Measurements from ENCODE around the gene DDA1. TPM values are rescaled to one million over a fixed set of nuclear protein-coding genes. Genes with fewer than 3 reads are reported as not detected.

Gene DDA1
- total RNA-seq, 1 experiment from 2014 or later: 104 TPM

DNA sequence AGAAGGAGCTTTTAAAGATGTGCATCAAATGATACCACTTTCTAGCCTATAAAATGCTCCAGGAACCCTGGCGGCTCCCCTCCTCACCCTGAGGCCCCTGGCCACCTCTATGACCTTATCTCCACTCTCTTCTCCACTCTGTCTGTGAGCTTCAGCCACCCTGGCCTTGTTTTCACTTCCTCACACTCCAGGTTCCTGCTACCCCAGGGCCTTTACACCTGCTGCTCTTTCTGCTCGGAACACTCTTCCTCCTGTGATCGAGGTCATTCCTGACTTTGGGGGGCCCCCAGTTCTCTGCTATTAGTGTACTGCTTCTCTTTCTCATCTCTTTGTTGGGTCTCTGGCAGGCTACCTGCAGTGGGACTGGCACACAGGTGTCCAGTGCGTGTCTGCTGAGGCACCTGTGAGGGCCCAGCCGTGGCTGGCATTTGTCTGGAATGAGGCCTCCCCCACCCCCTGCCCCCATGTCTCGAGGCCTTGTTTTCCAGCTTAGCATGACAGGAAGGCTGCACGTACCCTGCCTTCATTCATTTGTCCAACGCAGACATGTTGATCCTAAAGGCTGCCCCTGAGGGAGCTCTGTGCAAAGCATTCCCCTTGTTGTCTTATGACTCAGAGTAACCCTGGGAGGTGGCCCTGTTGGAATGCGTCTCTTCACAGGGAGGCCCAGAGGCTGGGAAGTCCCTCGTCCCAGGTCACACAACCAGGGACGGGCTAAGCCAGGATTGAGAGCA, 2.3 kb downstream of the DDA1 start:
- peak; percentile 93 for DNase-seq (ENCODE audit: low spot score)

DNA sequence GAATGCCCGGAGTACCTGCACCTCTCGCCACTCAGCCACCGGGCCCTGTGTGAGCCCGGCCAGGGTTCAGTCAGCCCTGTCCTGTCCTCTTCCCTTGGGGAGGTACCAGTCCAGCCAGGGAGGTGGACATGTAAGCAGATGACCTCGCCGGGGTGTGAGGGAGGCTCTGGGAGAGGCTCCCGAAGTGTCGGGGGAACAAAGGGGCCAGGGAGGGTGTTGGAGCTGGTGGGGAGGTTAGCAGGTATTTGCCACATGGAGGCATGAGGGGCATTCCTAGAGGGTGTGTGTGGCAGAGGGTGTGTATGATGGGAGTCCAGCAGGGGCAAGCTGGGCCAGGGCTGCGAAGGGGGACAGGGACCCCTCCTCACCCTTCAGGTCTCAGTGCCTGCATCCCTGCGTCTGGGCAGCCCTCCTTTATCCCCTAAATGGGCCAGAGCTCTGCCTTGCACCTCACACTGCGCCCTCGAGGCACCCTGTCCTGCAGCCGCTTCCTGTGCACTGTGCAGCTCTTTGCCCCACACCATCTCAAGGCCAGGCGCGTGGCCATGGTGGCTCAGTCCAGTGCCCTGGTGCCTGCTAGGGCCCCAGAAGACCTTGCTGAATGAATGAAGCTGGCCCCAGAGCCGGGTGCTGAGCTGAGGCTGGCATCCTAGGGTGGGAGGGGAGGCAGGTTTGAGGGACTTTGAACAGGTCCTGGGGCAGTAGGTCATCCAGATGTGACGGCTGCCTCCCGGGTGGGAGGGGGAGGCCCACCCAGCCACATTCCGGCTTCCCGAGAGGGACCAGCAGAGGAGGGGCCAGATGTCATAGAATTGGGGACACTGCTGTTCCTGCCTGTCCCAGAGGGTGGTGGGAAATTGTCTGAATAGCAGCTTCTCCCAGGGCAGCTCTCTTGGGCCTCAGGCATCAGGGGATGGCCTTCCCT, 3.1 kb downstream of the DDA1 start:
- DNase-seq (ENCODE audit: low spot score): no peak

DNA sequence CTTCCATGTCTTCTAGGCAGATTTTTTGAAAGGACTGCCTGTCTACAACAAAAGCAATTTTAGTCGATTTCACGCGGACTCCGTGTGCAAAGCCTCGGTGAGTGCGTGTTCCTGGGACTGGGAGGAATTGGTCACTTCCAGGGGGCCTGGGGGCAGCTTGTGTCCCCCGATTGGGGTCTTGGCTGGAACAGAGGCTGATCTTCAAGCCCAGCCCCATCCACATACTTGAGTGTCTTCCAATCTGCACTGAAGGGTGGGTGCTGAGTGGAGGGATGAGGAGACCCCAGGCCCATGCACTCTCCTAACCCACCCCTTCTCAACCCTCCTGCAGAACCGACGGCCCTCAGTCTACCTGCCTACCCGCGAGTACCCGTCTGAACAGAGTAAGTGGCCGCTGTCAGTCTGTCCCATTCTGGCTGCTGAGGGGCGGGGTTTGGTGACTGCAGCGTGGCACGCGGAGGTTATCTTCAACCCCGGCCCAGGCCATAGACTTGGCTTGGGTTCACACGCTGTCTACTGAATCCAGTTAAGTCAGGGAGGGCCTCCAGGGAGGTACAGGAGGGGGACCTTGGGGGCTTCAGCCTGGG, 4.7 kb downstream of the DDA1 start:
- no peak for DNase-seq (ENCODE audit: low spot score)

DNA sequence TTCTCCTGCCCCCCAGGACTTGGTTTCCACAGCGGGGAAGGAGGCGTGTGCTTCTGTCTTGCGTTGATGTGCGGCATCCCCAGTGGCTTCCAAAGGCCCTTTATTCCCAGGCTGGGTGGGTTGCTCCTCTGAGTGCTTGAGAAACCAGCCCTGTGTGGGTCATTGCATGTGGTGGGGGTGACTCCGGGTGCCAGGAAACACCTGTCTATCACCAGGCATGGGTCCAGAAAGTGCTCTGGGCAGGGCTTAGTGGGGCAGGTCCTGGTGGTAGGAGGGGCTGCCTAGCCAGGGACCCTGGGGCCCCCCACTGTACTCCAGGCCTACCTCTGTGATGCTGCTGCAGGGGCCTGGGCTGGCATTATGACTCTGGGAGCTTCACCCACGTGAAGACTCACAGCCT, 9.6 kb downstream of the DDA1 start:
- DNase-seq (ENCODE audit: low spot score): no peak

DNA sequence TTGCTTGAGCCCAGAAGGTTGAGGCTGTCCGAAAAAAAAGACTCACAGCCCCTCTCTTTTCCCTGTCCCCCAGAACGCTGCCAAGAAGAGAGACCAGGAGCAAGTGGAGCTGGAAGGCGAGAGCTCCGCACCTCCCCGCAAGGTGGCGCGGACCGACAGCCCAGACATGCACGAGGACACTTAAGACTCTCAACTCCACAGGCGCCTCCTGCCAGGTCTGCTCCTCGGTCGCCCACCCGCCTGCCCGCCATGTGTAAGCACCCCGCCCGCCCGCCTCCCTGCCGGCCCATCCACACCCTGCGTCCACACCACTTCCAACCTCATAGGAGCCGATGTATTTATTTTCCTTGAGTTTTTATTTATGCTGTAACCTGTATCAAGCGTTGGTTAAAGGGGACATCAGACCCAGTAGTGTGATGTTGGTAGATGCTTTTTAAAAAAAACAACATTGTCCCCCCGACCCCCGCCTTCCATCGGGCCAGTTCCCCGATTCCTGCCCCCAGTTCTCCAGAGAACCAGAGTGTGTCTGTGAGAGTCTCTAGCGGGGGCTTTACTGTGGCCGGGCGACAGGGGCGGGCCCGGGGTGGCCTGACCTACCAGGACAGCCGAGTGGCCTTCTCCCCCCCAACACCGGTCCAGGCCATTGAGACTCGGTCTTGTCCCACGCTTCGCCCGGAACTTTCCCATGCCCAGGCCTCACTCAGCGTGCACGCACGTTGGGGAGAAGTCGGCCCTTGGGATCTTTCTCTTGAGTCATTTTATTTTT, 10.3 kb downstream of the DDA1 start:
- no peak for DNase-seq (ENCODE audit: low spot score)

DNA sequence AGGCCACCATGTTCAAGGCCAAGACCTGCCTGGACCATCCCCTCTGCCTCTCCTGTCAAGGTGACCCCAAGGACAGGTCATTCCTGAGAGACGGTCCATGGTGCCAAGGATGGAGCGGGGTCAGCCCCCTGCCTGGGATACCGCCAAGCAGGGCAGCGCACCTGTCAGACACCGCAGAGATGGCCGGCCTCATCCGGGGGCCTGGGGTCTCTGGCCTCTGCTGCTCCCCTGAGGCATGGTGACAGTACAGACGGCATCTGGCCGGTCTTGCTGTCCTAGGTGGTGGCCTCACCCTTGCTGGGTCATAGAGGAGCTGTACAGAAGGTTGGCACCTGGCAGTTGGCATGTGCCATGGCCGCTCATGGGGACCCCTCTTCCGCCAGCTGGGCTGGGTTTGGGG, 11.1 kb downstream of the DDA1 start:
- no peak for DNase-seq (ENCODE audit: low spot score)

DNA sequence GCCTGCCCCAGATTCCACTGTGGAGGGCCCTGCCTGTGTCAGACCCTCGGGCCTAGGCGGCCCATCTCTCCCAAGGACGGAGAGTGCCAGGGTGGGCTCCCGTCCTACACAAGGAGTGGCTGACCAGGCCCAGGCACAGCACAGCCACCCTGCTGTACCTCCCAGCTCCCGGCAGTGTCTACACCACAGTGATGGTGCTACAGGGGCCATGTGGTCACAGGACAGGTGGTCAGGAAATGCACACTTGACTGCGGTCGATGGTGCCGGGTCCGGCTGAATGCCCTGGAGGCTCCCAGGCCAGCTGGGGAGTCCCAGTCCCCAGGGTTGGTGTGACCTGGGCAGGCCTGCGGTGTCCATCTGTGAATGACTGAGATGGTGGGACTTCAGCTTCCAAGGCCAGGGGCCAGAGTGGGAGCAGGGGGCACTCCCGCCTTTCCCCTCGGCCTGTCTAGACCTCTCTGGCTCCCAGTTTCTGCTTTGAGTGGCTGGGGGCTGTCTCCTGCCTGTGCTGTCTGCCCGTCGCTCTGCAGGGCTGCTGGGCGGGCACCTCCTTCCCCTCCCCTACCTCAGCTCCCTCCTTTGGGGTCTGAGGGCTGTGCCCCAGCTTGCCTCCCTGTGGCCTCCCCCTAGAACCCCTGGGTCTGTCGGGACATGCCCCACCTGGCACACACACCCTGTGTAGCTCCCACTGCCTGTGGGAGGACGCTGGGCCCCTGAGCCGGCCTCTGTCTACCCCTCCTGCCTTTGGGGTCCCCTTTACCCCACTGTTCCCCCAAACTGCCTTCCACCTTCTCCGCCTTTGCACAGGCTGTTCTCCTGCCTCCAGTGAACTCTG, 12.5 kb downstream of the DDA1 start:
- DNase-seq (ENCODE audit: low spot score): no peak

DNA sequence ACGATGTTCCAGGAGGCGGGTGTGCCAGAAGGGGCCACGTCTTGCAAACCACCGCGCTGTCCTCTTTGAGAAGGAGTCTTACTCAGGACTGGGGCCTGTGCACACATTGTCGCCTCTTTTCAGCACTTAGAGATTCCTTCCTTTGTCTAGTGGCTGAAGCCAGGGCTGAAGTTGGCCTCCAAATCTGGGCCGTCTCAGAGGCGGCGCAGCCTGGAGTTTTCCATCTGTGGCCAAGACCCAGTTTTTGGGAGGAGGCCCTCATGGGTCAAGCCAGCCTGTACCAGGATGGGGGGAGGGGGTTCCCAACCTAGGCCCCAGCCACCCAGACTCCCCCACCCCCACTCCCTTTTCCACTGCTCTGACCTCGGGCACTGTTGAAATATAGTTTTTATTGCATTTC, 13.5 kb downstream of the DDA1 start:
- no peak for DNase-seq (ENCODE audit: low spot score)

DNA sequence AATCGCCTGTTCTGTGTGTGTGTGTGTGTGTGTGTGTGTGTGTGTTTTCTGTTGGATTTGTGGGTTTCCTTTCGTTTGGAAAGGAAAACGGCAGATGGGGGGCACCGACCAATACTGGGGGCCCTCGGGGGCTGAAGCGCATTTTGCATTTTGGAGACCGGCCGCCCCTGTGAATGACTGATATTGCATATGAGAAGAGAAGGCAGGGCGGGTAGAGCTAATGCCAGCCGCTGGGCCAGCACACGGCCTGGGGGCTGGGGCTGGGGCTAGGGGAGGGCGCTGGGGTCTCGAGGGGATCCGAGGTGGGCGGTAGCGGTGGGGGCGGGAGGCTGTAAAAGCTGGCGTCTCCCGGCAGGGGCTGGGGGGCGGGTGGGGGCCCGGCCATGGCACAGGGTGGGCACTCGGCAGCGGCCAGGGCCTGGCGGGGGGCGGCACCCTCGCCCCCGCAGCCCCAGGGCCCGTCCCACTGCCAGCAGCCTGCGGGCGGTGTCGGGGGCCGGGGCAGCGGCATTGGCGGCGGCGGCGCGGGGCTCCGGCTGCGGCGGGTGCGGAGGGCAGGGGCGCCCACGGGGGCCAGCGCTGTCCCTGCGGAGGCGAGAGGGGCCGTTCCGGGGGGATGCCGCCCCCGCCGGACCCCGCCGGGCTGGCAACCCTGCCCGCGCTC, 14.1 kb downstream of the DDA1 start:
- no peak for DNase-seq (ENCODE audit: low spot score)

DNA sequence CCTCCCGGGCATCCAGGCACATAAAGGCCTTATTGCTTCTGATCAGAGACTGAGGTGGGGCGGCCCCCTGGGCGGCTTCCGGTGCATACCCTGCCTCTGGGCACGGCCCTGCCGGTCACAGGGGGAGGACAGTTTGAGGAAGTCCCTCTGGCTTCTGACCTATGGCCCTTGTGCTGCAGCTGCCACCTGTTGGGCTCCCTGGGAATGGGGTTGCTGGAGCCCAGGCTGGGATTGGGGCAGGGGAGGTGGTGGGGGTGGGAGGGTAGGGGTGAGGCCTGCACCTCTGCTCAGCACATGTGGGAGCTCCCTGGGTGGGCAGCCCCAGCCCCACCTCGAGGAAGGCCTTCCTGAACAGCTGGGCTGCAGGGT, 14.6 kb downstream of the DDA1 start:
- no peak for DNase-seq (ENCODE audit: low spot score)

DNA sequence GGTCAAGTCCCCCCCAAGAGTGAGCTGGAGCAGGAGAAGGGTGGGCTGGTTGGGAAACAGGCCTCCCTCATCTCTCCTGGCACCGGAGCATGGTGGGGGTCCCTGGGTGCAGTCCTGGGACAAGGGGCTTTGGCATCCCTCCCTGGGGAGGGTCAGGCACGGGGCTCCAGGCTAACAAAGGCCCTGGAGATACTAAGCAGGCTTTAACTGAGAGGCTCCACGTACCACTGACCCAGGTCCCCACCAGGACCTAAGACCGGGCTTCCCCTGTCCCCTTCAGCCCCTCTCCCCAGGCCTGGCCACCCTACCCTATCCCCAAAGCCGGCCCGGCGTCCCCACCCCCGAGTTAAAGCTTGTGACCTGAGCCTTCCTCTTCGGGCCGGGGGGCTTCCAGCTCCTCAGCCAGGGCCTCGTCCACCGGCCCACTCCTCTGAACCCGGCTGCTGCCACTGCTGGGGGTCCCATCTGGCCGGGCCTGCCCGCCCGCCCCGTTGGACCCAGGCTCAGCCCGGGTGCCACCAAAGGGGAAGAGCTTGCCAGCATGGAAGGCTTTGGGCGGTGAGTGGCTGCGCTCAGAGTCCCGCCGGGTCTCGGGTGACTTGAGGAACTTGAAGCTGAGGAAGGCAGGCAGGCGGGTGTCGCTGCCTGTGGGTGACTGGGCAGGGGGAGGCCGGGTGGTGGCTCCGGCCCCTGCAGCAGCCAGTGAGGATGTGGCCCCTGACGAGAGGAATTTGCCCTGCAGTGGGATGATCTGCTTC, 15.2 kb downstream of the DDA1 start:
- DNase-seq (ENCODE audit: low spot score): no peak

DNA sequence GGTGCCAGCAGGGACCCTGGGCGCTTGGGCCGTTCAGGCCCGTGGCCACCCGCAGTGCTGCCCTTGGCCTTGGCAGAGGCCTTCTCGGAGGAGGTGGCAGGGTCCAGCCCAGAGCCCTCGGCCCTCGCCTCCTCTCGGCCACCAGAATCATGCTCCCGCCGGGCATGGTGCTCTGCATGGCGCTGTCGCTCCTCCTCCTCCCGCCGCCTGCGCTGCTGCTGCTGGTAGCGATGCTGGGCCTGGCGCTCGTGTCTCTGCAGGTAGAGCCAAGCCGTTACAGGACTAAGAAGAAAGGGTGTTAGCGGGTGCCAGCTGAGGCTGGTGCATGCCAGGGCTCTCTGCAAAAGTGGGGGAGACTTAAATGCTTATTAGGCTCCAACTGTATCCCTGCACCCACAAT, 15.8 kb downstream of the DDA1 start:
- no peak for DNase-seq (ENCODE audit: low spot score)

DNA sequence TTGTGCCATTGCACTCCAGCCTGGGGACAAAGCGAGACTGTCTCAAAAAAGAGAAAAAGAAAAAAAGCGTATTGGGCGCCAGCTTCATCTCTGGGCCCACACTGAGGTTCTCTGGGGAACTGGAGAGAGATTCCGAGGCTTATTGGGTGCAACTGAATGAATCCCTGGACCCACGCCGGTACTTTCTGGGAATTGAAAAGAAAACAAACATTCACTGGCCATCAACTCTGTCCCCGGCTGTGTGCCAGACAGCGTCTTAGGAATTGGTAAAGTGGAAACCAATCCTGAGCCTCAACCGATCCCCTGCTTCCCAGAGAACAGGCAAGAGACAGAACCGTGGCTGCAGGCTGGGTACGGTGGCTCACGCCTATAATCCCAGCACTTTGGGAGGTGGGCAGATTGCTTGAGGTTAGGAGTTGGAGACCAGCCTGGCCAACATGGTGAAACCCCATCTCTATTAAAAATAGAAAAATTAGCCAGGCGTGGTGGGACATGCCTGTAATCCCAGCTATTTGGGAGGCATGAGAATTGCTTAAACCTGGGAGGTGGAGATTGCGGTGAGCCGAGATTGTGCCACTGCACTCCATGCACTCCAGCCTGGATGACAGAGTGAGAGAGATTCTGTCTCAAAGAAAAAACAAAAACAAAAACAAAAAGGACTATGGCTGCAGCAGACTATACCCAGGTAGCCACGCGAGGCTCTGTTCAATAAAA, 16.7 kb downstream of the DDA1 start:
- no peak for DNase-seq (ENCODE audit: low spot score)

DNA sequence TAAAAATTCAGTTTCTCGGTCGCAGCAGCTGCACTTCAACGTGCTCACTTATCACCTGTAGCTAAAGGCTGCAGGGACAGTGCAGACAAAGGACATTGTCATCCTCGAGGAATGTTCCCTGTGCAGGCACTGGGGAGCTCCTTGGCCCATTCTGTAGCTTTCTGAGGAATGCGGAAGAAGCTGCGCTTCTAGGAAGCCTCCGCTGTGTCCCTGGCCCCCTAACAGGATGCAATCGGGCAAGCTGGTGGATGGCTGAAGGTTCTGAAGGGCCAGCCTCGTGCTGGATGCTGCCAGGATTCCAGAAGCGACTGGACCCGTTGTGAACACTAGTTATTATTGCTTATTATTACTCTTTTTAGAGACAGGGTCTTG, 17.2 kb downstream of the DDA1 start:
- no peak for DNase-seq (ENCODE audit: low spot score)

DNA sequence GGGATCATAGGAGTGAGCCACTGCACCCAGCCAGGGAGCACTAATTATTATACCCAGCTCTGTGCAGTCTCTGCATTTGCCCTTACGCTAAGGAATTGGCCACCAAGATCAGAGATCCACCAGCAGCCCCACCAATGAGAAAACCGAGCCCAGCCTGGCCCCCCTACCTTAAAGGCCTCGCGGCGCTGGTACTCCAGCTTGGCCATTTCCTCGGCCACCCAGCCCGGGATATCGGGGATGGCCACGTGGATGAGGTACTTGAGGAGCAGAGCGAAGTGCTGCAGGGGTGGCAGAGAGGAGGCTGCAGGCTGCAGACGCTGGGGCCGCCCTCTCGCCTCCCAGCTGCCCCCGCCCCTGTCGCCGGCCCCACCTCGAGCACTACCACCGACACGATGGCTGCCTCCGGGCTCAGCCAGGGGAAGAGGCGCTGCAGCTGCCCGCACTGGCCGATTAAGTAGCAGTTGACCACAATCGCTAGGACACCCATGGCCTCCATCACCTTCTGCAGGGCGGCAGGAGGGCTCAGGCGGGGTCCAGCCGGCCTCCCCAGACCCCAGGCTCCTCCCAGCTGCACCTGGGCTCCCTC, 17.8 kb downstream of the DDA1 start:
- no peak for DNase-seq (ENCODE audit: low spot score)

DNA sequence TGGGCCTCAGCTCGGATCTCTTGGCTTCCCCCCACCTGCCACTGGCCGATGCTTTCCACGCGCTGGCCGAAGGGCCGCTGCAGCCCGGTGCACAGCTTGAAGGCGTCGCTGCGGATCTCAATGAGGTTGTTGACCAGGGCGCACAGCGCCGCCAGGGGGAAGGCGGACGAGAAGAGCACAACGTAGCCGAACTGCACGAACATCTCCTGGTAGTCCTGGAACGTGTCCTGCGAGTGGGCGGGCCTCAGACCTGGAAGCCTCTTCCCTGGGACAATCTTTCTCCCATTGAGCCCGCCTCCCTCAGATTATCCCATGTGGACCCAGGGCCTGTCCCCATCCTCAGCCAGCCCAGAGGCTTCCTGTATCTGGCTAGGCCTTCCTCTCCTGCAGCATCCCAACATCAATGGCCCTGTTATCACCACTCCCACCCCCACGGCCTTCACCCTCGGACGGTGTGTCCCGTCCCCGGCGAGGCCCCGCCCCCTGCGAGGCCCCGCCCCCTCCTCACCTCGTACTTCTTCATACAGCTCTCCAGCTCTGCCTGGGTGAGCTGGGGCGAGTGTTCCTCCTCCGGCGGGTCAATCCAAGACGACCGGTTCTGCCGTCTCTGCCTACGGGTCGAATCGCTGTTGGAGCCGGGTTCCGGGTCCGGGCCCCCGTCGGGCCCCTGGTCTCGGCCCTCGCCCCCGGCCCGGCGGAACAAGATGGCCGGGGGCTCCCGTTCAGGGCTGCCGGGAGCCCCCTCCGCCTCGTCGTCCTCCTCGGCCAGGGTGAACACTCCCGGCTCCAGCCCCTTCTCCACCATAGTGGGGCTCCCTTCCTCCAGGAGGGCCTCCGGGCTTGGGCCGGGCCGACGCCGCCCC, 18.5 kb downstream of the DDA1 start:
- no peak for DNase-seq (ENCODE audit: low spot score)

DNA sequence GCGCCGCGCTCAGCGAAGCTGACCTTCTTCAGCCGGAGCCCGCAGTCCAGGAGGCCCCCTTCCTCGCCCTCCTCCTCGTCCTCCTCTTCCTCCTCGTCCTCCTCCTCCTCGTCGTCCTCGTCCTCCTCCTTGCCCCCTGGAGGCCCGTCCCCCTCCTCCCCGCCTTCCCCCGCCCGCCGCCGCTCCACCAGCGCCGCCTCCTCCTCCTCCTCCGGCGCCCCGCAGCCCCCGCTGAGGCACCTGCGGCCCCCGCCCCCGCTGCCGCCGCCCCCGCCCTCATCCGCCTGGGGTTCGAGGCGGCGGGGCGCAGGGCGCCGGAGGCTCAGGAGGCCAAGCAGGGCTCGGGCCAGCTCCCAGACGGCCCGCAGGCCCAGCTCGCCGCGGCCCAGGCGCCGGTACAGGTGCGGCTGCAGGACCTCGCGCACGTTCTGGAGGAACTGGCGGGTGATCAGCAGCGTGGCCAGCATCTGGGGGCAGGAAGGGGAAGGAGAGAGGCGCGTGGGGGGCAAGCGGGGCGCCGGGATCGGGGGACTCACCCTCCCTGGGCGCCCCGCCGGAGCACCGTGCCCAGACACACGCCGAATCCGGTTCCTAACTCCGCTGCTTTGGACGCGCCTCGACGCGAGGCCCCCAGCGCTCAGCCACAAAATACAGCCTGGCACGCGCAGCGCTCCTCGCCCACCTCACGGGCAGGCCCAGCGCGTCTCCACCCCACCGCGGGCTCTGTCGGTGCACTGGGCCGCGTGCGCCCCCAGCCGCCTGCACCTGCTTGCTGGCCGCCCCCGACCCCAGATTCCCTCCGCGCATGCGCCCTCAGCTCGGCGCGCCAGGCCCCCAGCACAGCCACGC, 19.4 kb downstream of the DDA1 start:
- no peak for DNase-seq (ENCODE audit: low spot score)
